HL-60 (cell line): Measurements from ENCODE around the gene DEUP1.
"Not testable (repeated sequence)": the region's sequence is repeated elsewhere in the genome, so short reads cannot be mapped to it uniquely, and the experiment has no call there.

Source experiments
- DNase-seq, 2 experiments: peaks; one replicate each; pipeline ENCODE4 v3.0.0-alpha.2; 2010 to 2020; ENCODE audit warnings: low read depth in 1 of 2, low spot score in 1 of 2
- H3K27ac ChIP-seq: fragments of 250-450 bp; sonication (Bioruptor Pico); replicated peaks from 2 replicates; pipeline ENCODE4 v1.5.1; 2020; ENCODE audit warnings: mild to moderate bottlenecking, moderate library complexity
- H3K27me3 ChIP-seq: fragments of 250-450 bp; sonication (Bioruptor Pico); 2 replicates; pipeline ENCODE4 v1.5.1; 2021; ENCODE audit warnings: mild to moderate bottlenecking, moderate library complexity; ENCODE audit not compliant: insufficient read depth, poor library complexity, severe bottlenecking
- H3K4me3 ChIP-seq: replicated peaks from 2 replicates; pipeline ENCODE4 v1.5.1; 2011; ENCODE audit warnings: mild to moderate bottlenecking, control low read depth, low read length; ENCODE audit not compliant: insufficient read depth
- GABPA ChIP-seq: IDR thresholded peaks from 2 replicates; pipeline ENCODE4 v1.6.1; 2012; ENCODE audit warnings: low read depth
- POLR2AphosphoS5 ChIP-seq: IDR thresholded peaks from 2 replicates; pipeline ENCODE4 v1.6.1; 2012; ENCODE audit warnings: low read depth
- SPI1 ChIP-seq: IDR thresholded peaks from 2 replicates; pipeline ENCODE4 v1.6.1; 2012; ENCODE audit warnings: low read depth, mild to moderate bottlenecking, borderline replicate concordance
- TF ChIP-seq, protein P1 (sequence below): IDR thresholded peaks from 2 replicates; pipeline ENCODE4 v1.6.1; 2012; ENCODE audit warnings: low read depth; ENCODE audit not compliant: insufficient replicate concordance
- TF ChIP-seq, protein P2 (sequence below): IDR thresholded peaks from one replicate; pipeline ENCODE4 v1.5.1; 2011; ENCODE audit warnings: low read length, control low read depth, inconsistent platforms; ENCODE audit not compliant: insufficient read depth

DEUP1 gene

DNA sequence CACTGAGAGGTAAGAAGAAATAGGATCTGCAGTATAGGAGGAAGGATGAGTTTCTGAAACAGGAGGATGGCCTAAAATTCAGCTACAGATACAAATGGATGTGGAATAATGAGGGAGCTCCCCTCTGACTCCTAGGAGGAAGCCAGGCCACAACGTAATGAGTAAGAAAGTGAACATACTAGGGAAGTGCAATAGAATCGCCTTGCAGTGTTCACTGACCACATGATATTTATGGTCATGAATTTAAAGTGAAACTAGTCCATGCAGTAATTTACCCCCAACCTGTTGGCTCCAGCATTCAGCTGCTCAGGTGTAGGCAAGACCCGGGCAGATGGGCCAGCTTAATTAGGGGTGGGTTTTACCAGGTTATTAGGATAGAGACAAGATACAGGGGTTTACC lies 101.7 kb downstream of the DEUP1 start:
- no peak for DNase-seq
- TF ChIP-seq SPI1 (no peak), GABPA (no peak), POLR2AphosphoS5 (no peak)
- TF ChIP-seq, protein P1, sequence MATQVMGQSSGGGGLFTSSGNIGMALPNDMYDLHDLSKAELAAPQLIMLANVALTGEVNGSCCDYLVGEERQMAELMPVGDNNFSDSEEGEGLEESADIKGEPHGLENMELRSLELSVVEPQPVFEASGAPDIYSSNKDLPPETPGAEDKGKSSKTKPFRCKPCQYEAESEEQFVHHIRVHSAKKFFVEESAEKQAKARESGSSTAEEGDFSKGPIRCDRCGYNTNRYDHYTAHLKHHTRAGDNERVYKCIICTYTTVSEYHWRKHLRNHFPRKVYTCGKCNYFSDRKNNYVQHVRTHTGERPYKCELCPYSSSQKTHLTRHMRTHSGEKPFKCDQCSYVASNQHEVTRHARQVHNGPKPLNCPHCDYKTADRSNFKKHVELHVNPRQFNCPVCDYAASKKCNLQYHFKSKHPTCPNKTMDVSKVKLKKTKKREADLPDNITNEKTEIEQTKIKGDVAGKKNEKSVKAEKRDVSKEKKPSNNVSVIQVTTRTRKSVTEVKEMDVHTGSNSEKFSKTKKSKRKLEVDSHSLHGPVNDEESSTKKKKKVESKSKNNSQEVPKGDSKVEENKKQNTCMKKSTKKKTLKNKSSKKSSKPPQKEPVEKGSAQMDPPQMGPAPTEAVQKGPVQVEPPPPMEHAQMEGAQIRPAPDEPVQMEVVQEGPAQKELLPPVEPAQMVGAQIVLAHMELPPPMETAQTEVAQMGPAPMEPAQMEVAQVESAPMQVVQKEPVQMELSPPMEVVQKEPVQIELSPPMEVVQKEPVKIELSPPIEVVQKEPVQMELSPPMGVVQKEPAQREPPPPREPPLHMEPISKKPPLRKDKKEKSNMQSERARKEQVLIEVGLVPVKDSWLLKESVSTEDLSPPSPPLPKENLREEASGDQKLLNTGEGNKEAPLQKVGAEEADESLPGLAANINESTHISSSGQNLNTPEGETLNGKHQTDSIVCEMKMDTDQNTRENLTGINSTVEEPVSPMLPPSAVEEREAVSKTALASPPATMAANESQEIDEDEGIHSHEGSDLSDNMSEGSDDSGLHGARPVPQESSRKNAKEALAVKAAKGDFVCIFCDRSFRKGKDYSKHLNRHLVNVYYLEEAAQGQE: no peak
- TF ChIP-seq, protein P2, sequence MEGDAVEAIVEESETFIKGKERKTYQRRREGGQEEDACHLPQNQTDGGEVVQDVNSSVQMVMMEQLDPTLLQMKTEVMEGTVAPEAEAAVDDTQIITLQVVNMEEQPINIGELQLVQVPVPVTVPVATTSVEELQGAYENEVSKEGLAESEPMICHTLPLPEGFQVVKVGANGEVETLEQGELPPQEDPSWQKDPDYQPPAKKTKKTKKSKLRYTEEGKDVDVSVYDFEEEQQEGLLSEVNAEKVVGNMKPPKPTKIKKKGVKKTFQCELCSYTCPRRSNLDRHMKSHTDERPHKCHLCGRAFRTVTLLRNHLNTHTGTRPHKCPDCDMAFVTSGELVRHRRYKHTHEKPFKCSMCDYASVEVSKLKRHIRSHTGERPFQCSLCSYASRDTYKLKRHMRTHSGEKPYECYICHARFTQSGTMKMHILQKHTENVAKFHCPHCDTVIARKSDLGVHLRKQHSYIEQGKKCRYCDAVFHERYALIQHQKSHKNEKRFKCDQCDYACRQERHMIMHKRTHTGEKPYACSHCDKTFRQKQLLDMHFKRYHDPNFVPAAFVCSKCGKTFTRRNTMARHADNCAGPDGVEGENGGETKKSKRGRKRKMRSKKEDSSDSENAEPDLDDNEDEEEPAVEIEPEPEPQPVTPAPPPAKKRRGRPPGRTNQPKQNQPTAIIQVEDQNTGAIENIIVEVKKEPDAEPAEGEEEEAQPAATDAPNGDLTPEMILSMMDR: no peak
- H3K27ac ChIP-seq: no peak overlapping the region
- H3K4me3 ChIP-seq: no peak overlapping the region
- no peaks in the 10 kb centered on the region for H3K27me3 ChIP-seq

DNA sequence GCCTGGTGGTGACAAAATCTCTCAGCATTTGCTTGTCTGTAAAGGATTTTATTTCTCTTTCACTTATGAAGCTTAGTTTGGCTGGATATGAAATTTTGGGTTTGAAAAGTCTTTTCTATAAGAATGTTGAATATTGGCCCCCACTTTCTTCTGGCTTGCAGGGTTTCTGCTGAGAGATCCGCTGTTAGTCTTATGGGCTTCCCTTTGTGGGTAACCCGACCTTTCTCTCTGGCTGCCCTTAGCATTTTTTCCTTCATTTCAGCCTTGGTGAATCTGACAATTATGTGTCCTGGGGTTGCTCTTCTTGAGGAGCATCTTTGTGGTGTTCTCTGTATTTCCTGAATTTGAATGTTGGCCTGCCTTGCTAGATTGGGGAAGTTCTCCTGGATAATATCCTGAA lies 112.7 kb downstream of the DEUP1 start:
- H3K27ac ChIP-seq, DNase-seq, H3K4me3 ChIP-seq, H3K27me3 ChIP-seq: not testable (repeated sequence)

DNA sequence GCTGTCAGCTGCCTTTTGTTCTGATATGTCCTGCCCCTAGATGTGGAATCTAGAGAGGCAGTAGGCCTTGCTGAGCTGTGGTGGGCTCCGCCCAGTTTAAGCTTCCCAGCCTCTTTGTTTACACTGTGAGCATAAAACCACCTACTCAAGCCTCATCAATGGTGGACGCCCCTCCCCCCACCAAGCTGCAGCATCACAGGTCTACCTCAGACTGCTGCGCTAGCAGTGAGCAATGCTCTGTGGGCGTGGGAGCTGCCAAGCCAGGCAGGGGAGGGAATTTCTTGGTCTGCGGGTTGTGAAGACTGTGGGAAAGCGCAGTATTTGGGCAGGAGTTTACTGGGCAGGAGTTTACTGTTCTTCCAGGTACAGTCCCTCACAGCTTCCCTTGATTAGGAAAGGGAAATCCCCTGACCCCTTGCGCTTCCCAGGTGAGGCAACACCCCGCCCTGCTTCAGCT lies 114.1 kb downstream of the DEUP1 start:
- TF ChIP-seq POLR2AphosphoS5 (no peak), SPI1 (no peak), GABPA (no peak)
- TF ChIP-seq, protein P2: no peak
- TF ChIP-seq, protein P1: no peak
- DNase-seq: no peak
- no peaks in the 10 kb centered on the region for H3K27me3 ChIP-seq
- no peak overlapping the region for H3K27ac ChIP-seq
- no peak overlapping the region for H3K4me3 ChIP-seq

DNA sequence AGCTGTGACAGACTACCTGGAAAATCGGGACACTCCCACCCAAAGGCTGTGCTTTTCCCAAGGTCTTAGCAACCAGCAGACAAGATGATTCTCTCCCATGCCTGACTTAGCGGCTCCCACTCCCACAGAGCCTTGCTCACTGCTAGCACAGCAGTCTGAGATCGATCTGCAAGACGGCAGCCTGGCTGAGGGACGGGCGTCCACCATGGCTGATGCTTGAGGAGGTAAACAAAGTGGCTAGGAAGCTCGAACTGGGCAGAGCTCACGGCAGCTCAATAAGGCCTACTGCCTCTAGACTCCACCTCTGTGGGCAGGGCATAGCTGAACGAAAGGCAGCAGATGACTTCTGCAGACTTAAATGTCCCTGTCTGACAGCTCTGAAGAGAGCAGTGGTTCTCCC lies 127.7 kb downstream of the DEUP1 start:
- H3K4me3 ChIP-seq: no peak overlapping the region
- no peaks in the 10 kb centered on the region for H3K27me3 ChIP-seq
- no peak overlapping the region for H3K27ac ChIP-seq
- TF ChIP-seq, protein P2: no peak
- TF ChIP-seq SPI1 (no peak), GABPA (no peak), POLR2AphosphoS5 (no peak)
- TF ChIP-seq, protein P1: no peak
- DNase-seq: no peak

DNA sequence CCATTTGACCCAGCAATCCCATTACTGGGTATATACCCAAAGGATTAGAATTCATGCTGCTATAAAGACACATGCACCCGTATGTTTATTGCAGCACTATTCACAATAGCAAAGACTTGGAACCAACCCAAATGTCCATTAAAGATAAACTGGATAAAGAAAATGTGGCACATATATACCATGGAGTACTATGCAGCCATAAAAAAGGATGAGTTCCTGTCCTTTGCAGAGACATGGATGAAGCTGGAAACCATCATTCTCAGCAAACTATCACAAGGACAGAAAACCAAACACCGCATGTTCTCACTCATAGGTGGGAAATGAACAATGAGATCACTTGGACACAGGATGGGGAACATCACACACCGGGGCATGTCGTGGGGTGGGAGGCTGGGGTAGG lies 133.1 kb downstream of the DEUP1 start:
- not testable (repeated sequence) for H3K27ac ChIP-seq, H3K27me3 ChIP-seq, DNase-seq, H3K4me3 ChIP-seq
